ENCODE measurements around the gene CMPK1.

GRCh38 chr1:47323599-47324031 lies 10.0 kb upstream of the CMPK1 start:
- TF ChIP-seq CTCF (conservative IDR thresholded peaks at IDR 0.05; ENCODE audit: low read depth, low read length) (no peak), RAD21 (IDR thresholded peaks at IDR 0.05; ENCODE audit: low read length) (no peak), USF2 (IDR thresholded peaks at IDR 0.05; ENCODE audit: low read depth, low read length) (no peak)
